Endothelial cell of umbilical vein (primary cell): ENCODE measurements around the gene NAA16. TPM values are rescaled to one million over a fixed set of nuclear protein-coding genes. Genes with fewer than 3 reads are reported as not detected.

Experiments used
- BruUV-seq: library from RNA; stranded (reverse); fragments of 400-500 nt; replicated peaks from 2 replicates; lab custom pipeline; 2021; lab: Mats Ljungman, UMichigan
- CTCF ChIA-PET: fragments of 300-600, 350-600 bp; sonication (Branson Sonifier 250); formaldehyde crosslinking; loops from one replicate; lab custom pipeline; 2021; ENCODE audit warnings: antibody characterized with exemption, inconsistent platforms; lab: Charles Lee
- POLR2A ChIA-PET: fragments of 300-600, 350-600 bp; sonication (Branson Sonifier 250); formaldehyde crosslinking; loops from one replicate; lab custom pipeline; 2021; ENCODE audit warnings: antibody characterized with exemption, inconsistent platforms; lab: Charles Lee
- DNase-seq: peaks from one replicate; pipeline ENCODE4 v3.0.0-alpha.2; 2011; ENCODE audit warnings: low read depth, low spot score
- FAIRE-seq: peaks from 2 replicates; lab custom pipeline; 2011; peaks lifted over from hg19 to GRCh38; lab: Jason Lieb, UNC
- H2AFZ ChIP-seq: 2 replicates; pipeline ENCODE4 v1.6.0; 2012; ENCODE audit warnings: low read depth, low read length, control low read depth, inconsistent platforms
- H3K27ac ChIP-seq: 2 replicates; pipeline ENCODE4 v1.5.1; 2011; ENCODE audit warnings: low read depth, mild to moderate bottlenecking, control low read depth, low read length, moderate library complexity; ENCODE audit not compliant: insufficient read depth
- H3K27me3 ChIP-seq, 2 experiments: 2 replicates each; pipeline versions ENCODE4 v1.6.0 to v1.6.1; 2011; ENCODE audit warnings: low read length in 2 of 2, mixed read lengths in 1 of 2; ENCODE audit not compliant: control insufficient read depth in 2 of 2, insufficient read depth in 2 of 2
- H3K36me3 ChIP-seq, 2 experiments: 2 replicates in 1 of 2; 3 replicates in 1 of 2; pipeline ENCODE4 v1.5.1; 2011; ENCODE audit warnings: low read length in 2 of 2, mild to moderate bottlenecking in 1 of 2, moderate library complexity in 1 of 2; ENCODE audit not compliant: control insufficient read depth in 2 of 2, insufficient read depth in 2 of 2; ENCODE audit errors: extremely low read depth in 1 of 2
- H3K4me1 ChIP-seq: 3 replicates; pipeline ENCODE4 v1.5.1; 2011; ENCODE audit warnings: mild to moderate bottlenecking, low read length; ENCODE audit not compliant: control insufficient read depth, insufficient read depth; ENCODE audit errors: extremely low read depth
- H3K4me2 ChIP-seq: 2 replicates; pipeline ENCODE4 v1.6.1; 2011; ENCODE audit warnings: low read length, control low read depth, mixed read lengths; ENCODE audit not compliant: insufficient read depth
- H3K4me3 ChIP-seq, 3 experiments: fragments of 200-600 bp in 1 of 3; sonication (generic), shearing (Covaris generic) in 1 of 3; replicated peaks in 1 of 3; 2 replicates each; pipeline ENCODE4 v1.5.1; 2011 to 2016; ENCODE audit warnings: control low read depth in 3 of 3, low read length in 3 of 3, mild to moderate bottlenecking in 2 of 3, inconsistent platforms in 1 of 3, low read depth in 1 of 3, moderate library complexity in 1 of 3; ENCODE audit not compliant: insufficient read depth in 1 of 3
- H3K79me2 ChIP-seq: 2 replicates; pipeline ENCODE4 v1.6.0; 2012; ENCODE audit warnings: low read length, inconsistent platforms; ENCODE audit not compliant: control insufficient read depth, insufficient read depth
- H3K9ac ChIP-seq: replicated peaks from 2 replicates; pipeline ENCODE3; 2011; ENCODE audit warnings: low read length, control low read depth; ENCODE audit not compliant: insufficient read depth; ENCODE audit errors: extremely low read depth
- H3K9me1 ChIP-seq: replicated peaks from 3 replicates; pipeline ENCODE4 v1.6.0; 2011; ENCODE audit warnings: mild to moderate bottlenecking, low read length; ENCODE audit not compliant: control insufficient read depth, insufficient read depth; ENCODE audit errors: extremely low read depth
- H3K9me3 ChIP-seq: replicated peaks from 2 replicates; pipeline ENCODE4 v1.5.1; 2012; ENCODE audit warnings: low read length, inconsistent platforms; ENCODE audit not compliant: control insufficient read depth, insufficient read depth
- H4K20me1 ChIP-seq: replicated peaks from 2 replicates; pipeline ENCODE3; 2011; ENCODE audit warnings: mild to moderate bottlenecking, low read length; ENCODE audit not compliant: control insufficient read depth, insufficient read depth; ENCODE audit errors: extremely low read depth
- EZH2 ChIP-seq: IDR thresholded peaks from 2 replicates; pipeline ENCODE4 v1.6.1; 2012; ENCODE audit warnings: borderline replicate concordance, low read depth, mild to moderate bottlenecking, moderate library complexity, low read length, inconsistent platforms; ENCODE audit not compliant: severe bottlenecking
- FOS ChIP-seq: IDR thresholded peaks from 2 replicates; pipeline ENCODE4 v1.6.1; 2011; ENCODE audit warnings: mild to moderate bottlenecking, low read length, moderate library complexity, borderline replicate concordance; ENCODE audit not compliant: insufficient read depth
- GATA2 ChIP-seq: IDR thresholded peaks from 2 replicates; pipeline ENCODE4 v1.7.0; 2011; ENCODE audit warnings: low read depth, mild to moderate bottlenecking, moderate library complexity, mixed read lengths, low read length; ENCODE audit not compliant: insufficient read length, insufficient read depth
- JUN ChIP-seq: IDR thresholded peaks from 2 replicates; pipeline ENCODE4 v1.6.1; 2011; ENCODE audit warnings: borderline replicate concordance, low read depth; ENCODE audit not compliant: insufficient read length, insufficient read depth
- MYC ChIP-seq: IDR thresholded peaks from one replicate; pipeline ENCODE4 v1.6.1; 2011; ENCODE audit warnings: mild to moderate bottlenecking, low read depth, low read length
- POLR2A ChIP-seq: IDR thresholded peaks from 2 replicates; pipeline ENCODE4 v1.6.1; 2012; ENCODE audit warnings: low read depth, mild to moderate bottlenecking, control low read depth, low read length
- POLR2AphosphoS5 ChIP-seq: IDR thresholded peaks from 2 replicates; pipeline ENCODE4 v1.6.1; 2012; ENCODE audit warnings: low read depth, mild to moderate bottlenecking, control low read depth, low read length, moderate library complexity; ENCODE audit not compliant: insufficient read depth
- dilution Hi-C: fragments of 300-500 bp; cut with MboI; formaldehyde crosslinking; loops from one replicate; pipeline ENCODE4 v1.15.0; 2019; ENCODE audit warnings: low sequenced_read_pairs; ENCODE audit not compliant: extremely low pct_ligation_motif_present
- intact Hi-C: fragments of 100-400 bp; cut with micrococcal nuclease; formaldehyde crosslinking; loops from one replicate; pipeline ENCODE4 v1.10.0; 2022
- polyA plus RNA-seq, 4 experiments: library from polyadenylated mRNA; depleted of rRNA in 3 of 4; stranded (reverse) in 3 of 4; unstranded in 1 of 4; fragments of >200 nt; gene quantifications; 2 replicates each; pipeline versions ENCODE4 v1.2.1 to v1.2.3, GENCODE V29; 2011 to 2012; ENCODE audit warnings: missing spikeins in 1 of 4
- total RNA-seq: library from RNA; stranded (reverse); gene quantifications from 2 replicates; pipeline ENCODE4 v1.2.3, GENCODE V29; 2021
- TF ChIP-seq, protein P1 (sequence below), 2 donors: IDR thresholded peaks; 1 replicate in 1 of 2; 2 replicates in 1 of 2; pipeline ENCODE4 v1.5.1; 2011; ENCODE audit warnings: low read length in 2 of 2, mild to moderate bottlenecking in 2 of 2, moderate library complexity in 2 of 2, control low read depth in 1 of 2, inconsistent platforms in 1 of 2, low read depth in 1 of 2; ENCODE audit not compliant: insufficient read depth in 1 of 2; ENCODE audit errors: extremely low read depth in 1 of 2
- TF ChIP-seq, protein P2 (sequence below): IDR thresholded peaks from 2 replicates; pipeline ENCODE4 v1.6.1; 2011; ENCODE audit not compliant: insufficient read depth, insufficient read length

The NAA16 gene
- total and polyA plus RNA-seq, 2 donors (not counting 3 experiments of a cell fraction or from before 2014, with no cell fraction given): 8.6 to 26.1 TPM

DNA sequence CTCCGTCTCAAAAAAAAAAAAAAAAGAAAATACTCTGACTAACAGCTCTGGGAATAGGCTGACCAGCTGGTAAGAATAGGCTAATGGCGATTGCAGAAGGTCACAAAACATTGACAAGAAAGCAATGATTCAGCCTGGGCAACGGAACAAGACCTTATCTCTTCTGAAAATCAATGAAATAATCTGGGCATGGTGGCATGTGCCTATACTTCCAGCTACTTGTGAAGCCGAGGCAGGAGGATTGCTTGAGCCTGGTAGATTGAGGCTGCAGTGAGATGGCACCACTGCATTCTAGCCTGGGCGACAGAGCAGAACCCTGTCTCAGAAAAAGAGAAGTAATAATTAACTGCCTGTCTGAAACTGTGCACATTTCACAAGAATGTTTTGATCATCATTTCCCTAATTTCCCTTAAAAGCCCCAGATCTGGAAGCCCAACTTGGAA, 28.9 kb upstream of the NAA16 start:
- CTCF ChIA-PET: no interaction called here
- FAIRE-seq (no peak), DNase-seq (no peak)

DNA sequence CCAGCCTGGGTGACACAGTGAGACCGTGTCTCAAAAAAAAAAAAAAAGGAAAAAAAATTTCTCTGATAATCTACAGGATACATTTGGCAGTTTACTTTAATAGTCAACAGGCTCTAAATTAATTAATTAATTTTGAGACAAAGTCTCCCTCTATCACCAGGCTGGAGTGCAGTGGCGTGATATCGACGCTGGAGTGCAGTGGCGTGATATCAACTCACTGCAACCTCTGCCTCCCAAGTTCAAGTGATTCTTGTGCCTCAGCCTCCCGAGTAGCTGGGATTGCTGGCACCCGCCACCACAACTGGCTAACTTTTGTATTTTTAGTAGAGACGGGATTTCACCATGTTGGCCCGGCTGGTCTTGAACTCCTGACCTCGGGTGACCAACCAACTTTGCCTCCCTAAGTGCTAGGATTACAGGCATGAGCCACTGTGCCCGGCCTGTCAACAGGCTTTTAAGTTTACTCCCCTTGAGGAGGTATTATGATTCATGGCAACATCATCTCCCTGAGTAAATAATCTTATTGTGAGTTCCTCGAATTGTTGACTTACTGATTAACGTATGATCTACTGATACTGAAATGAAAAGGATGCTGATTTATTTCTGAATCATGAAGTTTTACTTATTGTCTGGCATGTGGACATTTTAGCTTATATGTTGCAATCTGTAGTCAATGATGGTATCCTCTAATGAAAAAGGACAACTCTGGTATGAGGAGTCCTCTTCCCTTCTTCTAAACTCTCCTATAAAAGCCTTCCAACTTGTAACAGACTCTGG, 26.4 kb upstream of the NAA16 start:
- Histone ChIP-seq H3K79me2 (no peaks in the 10 kb centered on the region), H3K36me3 (no peaks in the 10 kb centered on the region), H2AFZ (peak overlapping the region; percentile 34), H3K9me3 (no peaks in the 10 kb centered on the region), H3K9me1 (no peaks in the 10 kb centered on the region), H3K27me3 (no peaks in the 10 kb centered on the region), H3K4me1 (peaks cover 3% of the 10 kb centered on the region), H3K4me3 (no peak overlapping the region), H3K4me2 (no peak overlapping the region), H3K9ac (no peak overlapping the region), H4K20me1 (no peaks in the 10 kb centered on the region), H3K27ac (peak overlapping the region; percentile 40)
- POLR2A ChIA-PET: no interaction called here
- CTCF ChIA-PET: no interaction called here
- TF ChIP-seq POLR2A (no peak), EZH2 (no peak), POLR2AphosphoS5 (peak; percentile 72), GATA2 (peak; percentile 83), MYC (no peak), FOS (peak; percentile 95), JUN (peak; percentile 12)
- TF ChIP-seq, protein P1, sequence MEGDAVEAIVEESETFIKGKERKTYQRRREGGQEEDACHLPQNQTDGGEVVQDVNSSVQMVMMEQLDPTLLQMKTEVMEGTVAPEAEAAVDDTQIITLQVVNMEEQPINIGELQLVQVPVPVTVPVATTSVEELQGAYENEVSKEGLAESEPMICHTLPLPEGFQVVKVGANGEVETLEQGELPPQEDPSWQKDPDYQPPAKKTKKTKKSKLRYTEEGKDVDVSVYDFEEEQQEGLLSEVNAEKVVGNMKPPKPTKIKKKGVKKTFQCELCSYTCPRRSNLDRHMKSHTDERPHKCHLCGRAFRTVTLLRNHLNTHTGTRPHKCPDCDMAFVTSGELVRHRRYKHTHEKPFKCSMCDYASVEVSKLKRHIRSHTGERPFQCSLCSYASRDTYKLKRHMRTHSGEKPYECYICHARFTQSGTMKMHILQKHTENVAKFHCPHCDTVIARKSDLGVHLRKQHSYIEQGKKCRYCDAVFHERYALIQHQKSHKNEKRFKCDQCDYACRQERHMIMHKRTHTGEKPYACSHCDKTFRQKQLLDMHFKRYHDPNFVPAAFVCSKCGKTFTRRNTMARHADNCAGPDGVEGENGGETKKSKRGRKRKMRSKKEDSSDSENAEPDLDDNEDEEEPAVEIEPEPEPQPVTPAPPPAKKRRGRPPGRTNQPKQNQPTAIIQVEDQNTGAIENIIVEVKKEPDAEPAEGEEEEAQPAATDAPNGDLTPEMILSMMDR (IDR thresholded peaks at IDR 0.05; ENCODE audit: extremely low read depth in 1 of 2, insufficient read depth in 1 of 2, low read depth in 1 of 2, low read length in 2 of 2): no peak
- TF ChIP-seq, protein P2, sequence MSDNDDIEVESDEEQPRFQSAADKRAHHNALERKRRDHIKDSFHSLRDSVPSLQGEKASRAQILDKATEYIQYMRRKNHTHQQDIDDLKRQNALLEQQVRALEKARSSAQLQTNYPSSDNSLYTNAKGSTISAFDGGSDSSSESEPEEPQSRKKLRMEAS: no peak
- intact Hi-C loops (no loop called here), dilution Hi-C loops (no loop called here)
- FAIRE-seq: peak; percentile 76
- DNase-seq: peak; percentile 66
- no TSS peak for BruUV-seq

More for the DNA sequence above, 28.9 kb upstream of the NAA16 start:
- peaks cover 3% of the 10 kb centered on the region for H3K4me1 ChIP-seq
- no peak for TF ChIP-seq POLR2AphosphoS5
- no peak for TF ChIP-seq MYC
- TF ChIP-seq GATA2: no peak
- TF ChIP-seq JUN: no peak
- no peak for TF ChIP-seq POLR2A
- TF ChIP-seq EZH2: no peak
- H3K79me2 ChIP-seq: no peaks in the 10 kb centered on the region
- no peak overlapping the region for H3K27ac ChIP-seq
- no peak overlapping the region for H2AFZ ChIP-seq
- H3K4me2 ChIP-seq: no peak overlapping the region
- no TSS peak for BruUV-seq
- no peak overlapping the region for H3K9ac ChIP-seq
- dilution Hi-C loops (no loop called here), intact Hi-C loops (no loop called here)
- no peaks in the 10 kb centered on the region for H4K20me1 ChIP-seq
- no peaks in the 10 kb centered on the region for H3K9me1 ChIP-seq
- POLR2A ChIA-PET: no interaction called here
- H3K9me3 ChIP-seq: no peaks in the 10 kb centered on the region
- H3K4me3 ChIP-seq: no peak overlapping the region
- H3K36me3 ChIP-seq: no peaks in the 10 kb centered on the region
- no peaks in the 10 kb centered on the region for H3K27me3 ChIP-seq
